D721Med (cell line): Measurements from ENCODE around the gene DYRK2.

Experiments used
- DNase-seq: peaks from one replicate; pipeline ENCODE4 v3.0.0; 2011; ENCODE audit warnings: low spot score; ENCODE audit not compliant: insufficient read length
- FAIRE-seq: peaks from 2 replicates; lab custom pipeline; 2011; peaks lifted over from hg19 to GRCh38; lab: Jason Lieb, UNC
- CTCF ChIP-seq: IDR thresholded peaks from 2 replicates; pipeline ENCODE4 v1.5.1; 2012; ENCODE audit warnings: mild to moderate bottlenecking, control low read depth; ENCODE audit not compliant: insufficient read depth; ENCODE audit errors: missing control alignments

The DYRK2 gene

GRCh38 chr12:67702136-67702535 is 53.6 kb downstream of the DYRK2 start:
- DNase-seq (no peak), FAIRE-seq (peak; percentile 94)
- TF ChIP-seq CTCF = peak; percentile 33

GRCh38 chr12:67704071-67704470 is 55.5 kb downstream of the DYRK2 start:
- no peak for DNase-seq
- no peak for TF ChIP-seq CTCF
- FAIRE-seq = no peak

GRCh38 chr12:67705394-67706370 is 57.1 kb downstream of the DYRK2 start:
- no peak for TF ChIP-seq CTCF
- DNase-seq = no peak
- FAIRE-seq = no peak

- no peak for TF ChIP-seq CTCF
- no peak for DNase-seq
- no peak for FAIRE-seq
Measured at GRCh38 chr12:67709367-67709954, 60.9 kb downstream of the DYRK2 start.

- DNase-seq (no peak), FAIRE-seq (no peak)
- TF ChIP-seq CTCF = no peak
Measured at GRCh38 chr12:67710582-67710981, 62.0 kb downstream of the DYRK2 start.

- no peak for TF ChIP-seq CTCF
- no peak for FAIRE-seq
- DNase-seq = no peak
Measured at GRCh38 chr12:67712011-67712410, 63.5 kb downstream of the DYRK2 start.
